Pancreas (tissue), 10 donors: ENCODE data around the gene LSM11. TPM values are rescaled to one million over a fixed set of nuclear protein-coding genes. Genes with fewer than 3 reads are reported as not detected.
A peak's percentile ranks its signal among the peaks of the same experiment; 100 is the strongest.

Experiments
- ATAC-seq, 4 donors: fragments of 200-7000 bp; cut with Tn5 transposase; one replicate each; pipeline versions ENCODE4 v1.8.0 to v1.9.1; 2020; ENCODE audit warnings: mild to moderate bottlenecking in 4 of 4, moderate library complexity in 4 of 4
- DNase-seq, 6 donors: peaks; one replicate each; pipeline ENCODE4 v3.0.0-alpha.2; 2020
- FAIRE-seq: peaks from 2 replicates; lab custom pipeline; 2012; peaks lifted over from hg19 to GRCh38; lab: Jason Lieb, UNC
- H3K27ac ChIP-seq, 4 donors: fragments of 200-600 bp; sonication (generic); 1 replicate in 3 of 4; 2 replicates in 1 of 4; pipeline versions ENCODE4 v1.5.0 to v1.8.0; 2020
- H3K27me3 ChIP-seq, 4 donors: fragments of 200-600 bp; one replicate each; pipeline ENCODE4 v1.8.0; 2021
- H3K36me3 ChIP-seq, 3 donors: fragments of 200-600 bp; sonication (generic) in 1 of 3; one replicate each; pipeline versions ENCODE4 v1.5.0 to v1.8.0; 2020 to 2021
- H3K4me1 ChIP-seq, 3 donors: fragments of 200-600 bp; one replicate each; pipeline ENCODE4 v1.8.0; 2021
- H3K4me3 ChIP-seq, 4 donors: fragments of 200-600 bp; sonication (generic) in 2 of 4; one replicate each; pipeline versions ENCODE4 v1.5.0 to v1.8.0; 2020 to 2021
- H3K9me3 ChIP-seq, 4 donors: fragments of 200-600 bp; one replicate each; pipeline ENCODE4 v1.8.0; 2021
- CTCF ChIP-seq, 4 donors: fragments of 200-600 bp; sonication (generic) in 3 of 4; IDR thresholded peaks; one replicate each; pipeline versions ENCODE4 v1.5.0 to v1.8.0; 2021; ENCODE audit warnings: antibody characterized with exemption in 4 of 4
- WGBS, 2 donors: extraction: QIAGEN DNeasy Blood & Tissue Kit; methylation state at CpG; one replicate each; pipeline ENCODE4 v1.1.7; 2013; 5-methylcytosine and 5-hydroxymethylcytosine counted together
- intact Hi-C, 3 donors: fragments of 100-400 bp; cut with DNase I; formaldehyde crosslinking; loops; one replicate each; pipeline versions ENCODE4 v1.11.1 to v1.14.2; 2022
- polyA plus RNA-seq, 2 donors: library from polyadenylated mRNA; stranded (reverse); fragments of 200-250 nt; gene quantifications; one replicate each; pipeline ENCODE4 v1.2.3, GENCODE V29; 2013
- total RNA-seq, 6 donors: library from RNA; stranded (reverse); fragmentation: NEBNext Ultra II Directional in 4 of 6; extraction: Animal tissue kit (Norgen Biotek cat#: 25700) in 4 of 6; gene quantifications; one replicate each; pipeline versions ENCODE4 v1.2.1 to v1.2.4, GENCODE V29; 2021 to 2023
- donor health status: healthy with polysubstance abuse.
- donor health status: DM: no; HTN: no; CAD: no; lungs with moderate emphysema.
- donor health status: DM: no; HTN: no; CAD: no.
- donor health status: control.
- donor health status: control.
- donor health status: Bipolar disorder and iron deficiency.
- donor health status: DM: yes; HTN: yes; CAD: no.
- donor health status: DM: no; HTN: no; CAD: no.
- donor health status: DM: no; HTN: no; CAD: no.
- donor health status: DM: yes; HTN: yes; CAD: no.

The LSM11 gene
- total and polyA plus RNA-seq, 8 donors: 0.57 to 2.7 (median 1.6) TPM

GRCh38 chr5:157729858-157730257, 13.7 kb upstream of the LSM11 start:
- ATAC-seq: no peak
- no peak for FAIRE-seq
- intact Hi-C loops: no loop called here
- no peak for DNase-seq
- no peak overlapping the region for H3K27ac ChIP-seq
- no peaks in the 10 kb centered on the region for H3K9me3 ChIP-seq
- H3K36me3 ChIP-seq: no peaks in the 10 kb centered on the region
- no peak for TF ChIP-seq CTCF (IDR thresholded peaks at IDR 0.05)
- H3K4me3 ChIP-seq: no peak overlapping the region
- H3K27me3 ChIP-seq: no peaks in the 10 kb centered on the region
- peaks cover 0 to 4% (median 0%) of the 10 kb centered on the region in 3 donors for H3K4me1 ChIP-seq

- Histone ChIP-seq H3K4me3 (peak overlapping the region; percentile 61 to 77 (median 70)), H3K27ac (peak overlapping the region; percentile 85 to 90 (median 90)), H3K27me3 (no peaks in the 10 kb centered on the region), H3K4me1 (peaks cover 0 to 4% (median 0%) of the 10 kb centered on the region in 3 donors), H3K36me3 (no peaks in the 10 kb centered on the region), H3K9me3 (no peaks in the 10 kb centered on the region)
- DNase-seq: no peak
- intact Hi-C loops: no loop called here
- TF ChIP-seq CTCF (IDR thresholded peaks at IDR 0.05): no peak
- no peak for FAIRE-seq
- 18 to 19% methylated on average over 5 of the region's 5 CpGs for WGBS, 2 donors
- no peak for ATAC-seq
Observed at GRCh38 chr5:157730900-157731271, 12.6 kb upstream of the LSM11 start.

GRCh38 chr5:157731272-157732129, 12.0 kb upstream of the LSM11 start, which contains the start of gene THG1L:
Gene THG1L (plus strand): TSS chr5:157731420. CDS start chr5:157731441, 21 bp downstream.
- WGBS, 2 donors: 1% methylated on average over 47 of the region's 47 CpGs
- FAIRE-seq: peak; percentile 60
- ATAC-seq: peak; percentile 98 to 100 (median 100)
- intact Hi-C loops: no loop called here
- Histone ChIP-seq H3K36me3 (no peaks in the 10 kb centered on the region), H3K4me1 (peaks cover 0 to 4% (median 0%) of the 10 kb centered on the region in 3 donors), H3K9me3 (no peaks in the 10 kb centered on the region), H3K27ac (peak within 1 kb of the TSS; percentile 85 to 90 (median 90)), H3K27me3 (no peaks in the 10 kb centered on the region), H3K4me3 (peak within 1 kb of the TSS; percentile 61 to 77 (median 70))
- peak; percentile 96 to 99 (median 98) for DNase-seq
- TF ChIP-seq CTCF (IDR thresholded peaks at IDR 0.05): no peak

GRCh38 chr5:157732130-157732514, 11.4 kb upstream of the LSM11 start:
- intact Hi-C loops: no loop called here
- Histone ChIP-seq H3K27ac (no peak overlapping the region), H3K27me3 (no peaks in the 10 kb centered on the region), H3K4me1 (peaks cover 0 to 4% (median 0%) of the 10 kb centered on the region in 3 donors), H3K4me3 (peak overlapping the region in 2 of 4 donors; percentile 71 to 77), H3K9me3 (no peaks in the 10 kb centered on the region), H3K36me3 (no peaks in the 10 kb centered on the region)
- 90% methylated on average over 5 of the region's 5 CpGs for WGBS, 2 donors
- FAIRE-seq: no peak
- no peak for DNase-seq
- no peak for TF ChIP-seq CTCF (IDR thresholded peaks at IDR 0.05)
- no peak for ATAC-seq
